Panc1 (cell line): ENCODE data around the gene DBH. TPM values are rescaled to one million over a fixed set of nuclear protein-coding genes. Genes with fewer than 3 reads are reported as not detected.

Source experiments
- ATAC-seq: fragments of 200-7000 bp; cut with Tn5 transposase; 2 replicates; pipeline ENCODE4 v1.9.1; 2020; ENCODE audit warnings: mild to moderate bottlenecking, moderate library complexity
- BruUV-seq: library from RNA; stranded (reverse); fragments of 400-500 nt; replicated peaks from 2 replicates; lab custom pipeline; 2021; lab: Mats Ljungman, UMichigan
- CTCF ChIA-PET: fragments of 300-600 bp; sonication (Branson Sonifier 250); formaldehyde crosslinking; loops from one replicate; lab custom pipeline; 2022; ENCODE audit warnings: antibody characterized with exemption; lab: Charles Lee
- POLR2A ChIA-PET: fragments of 300-600 bp; sonication (Branson Sonifier 250); formaldehyde crosslinking; loops from one replicate; lab custom pipeline; 2022; ENCODE audit warnings: antibody characterized with exemption; lab: Charles Lee
- DNase-seq: peaks from one replicate; pipeline ENCODE4 v3.0.0-alpha.2; 2010; ENCODE audit warnings: low read depth, low spot score
- H3K27ac ChIP-seq: 2 replicates; pipeline ENCODE4 v1.5.1; 2011; ENCODE audit warnings: mild to moderate bottlenecking, low read length, inconsistent platforms
- H3K27me3 ChIP-seq: fragments of 200-500 bp; sonication (Bioruptor generic); 2 replicates; pipeline ENCODE4 v1.6.0; 2014; ENCODE audit warnings: low read length, inconsistent platforms; ENCODE audit not compliant: control insufficient read depth, insufficient read depth
- H3K36me3 ChIP-seq: fragments of 200-500 bp; sonication (Bioruptor generic); 2 replicates; pipeline ENCODE4 v1.5.1; 2014; ENCODE audit warnings: inconsistent platforms, mild to moderate bottlenecking, low read length, moderate library complexity; ENCODE audit not compliant: control insufficient read depth, insufficient read depth
- H3K4me1 ChIP-seq: 2 replicates; pipeline ENCODE4 v1.5.1; 2011; ENCODE audit warnings: inconsistent platforms, mild to moderate bottlenecking, low read length, moderate library complexity; ENCODE audit not compliant: control insufficient read depth, insufficient read depth
- H3K4me3 ChIP-seq, 2 experiments: 2 replicates each; pipeline ENCODE4 v1.5.1; 2011 to 2012; ENCODE audit warnings: low read depth in 2 of 2, low read length in 2 of 2, mild to moderate bottlenecking in 2 of 2, inconsistent platforms in 1 of 2, moderate library complexity in 1 of 2
- H3K9me3 ChIP-seq: fragments of 200-500 bp; sonication (Bioruptor generic); 2 replicates; pipeline ENCODE4 v1.5.1; 2014; ENCODE audit warnings: low read depth, mild to moderate bottlenecking, inconsistent platforms, low read length, moderate library complexity; ENCODE audit not compliant: control insufficient read depth, insufficient read depth
- POLR2AphosphoS5 ChIP-seq: IDR thresholded peaks from 2 replicates; pipeline ENCODE4 v1.6.1; 2012; ENCODE audit warnings: mild to moderate bottlenecking, low read depth, low read length, moderate library complexity
- SIN3A ChIP-seq: IDR thresholded peaks from 2 replicates; pipeline ENCODE4 v1.6.1; 2012; ENCODE audit warnings: low read depth, mild to moderate bottlenecking, low read length, moderate library complexity, borderline replicate concordance; ENCODE audit not compliant: insufficient read depth
- TCF7L2 ChIP-seq: IDR thresholded peaks from 2 replicates; pipeline ENCODE4 v1.6.1; 2011; ENCODE audit warnings: mild to moderate bottlenecking, low read depth, low read length, inconsistent platforms
- in situ Hi-C: cut with HindIII; loops from 2 replicates; pipeline ENCODE4 v1.10.0; 2016; ENCODE audit warnings: low sequenced_read_pairs, low pct_unique_long_range_greater_than_20kb
- intact Hi-C: fragments of 100-400 bp; cut with micrococcal nuclease; formaldehyde crosslinking; loops from one replicate; pipeline ENCODE4 v1.10.0; 2022; ENCODE audit not compliant: unreplicated experiment
- total RNA-seq: library from RNA; stranded (reverse); gene quantifications from one replicate; pipeline ENCODE4 v1.2.1, GENCODE V29; 2021; ENCODE audit not compliant: unreplicated experiment
- TF ChIP-seq, protein P1 (sequence below): fragments of 450-650 bp; IDR thresholded peaks from 2 replicates; pipeline ENCODE4 v1.5.1; 2017; ENCODE audit warnings: mild to moderate bottlenecking
- TF ChIP-seq, protein P2 (sequence below), 2 experiments: IDR thresholded peaks; 2 replicates each; pipeline ENCODE4 v1.6.1; 2011 to 2012; ENCODE audit warnings: low read depth in 2 of 2, control low read depth in 1 of 2, low read length in 1 of 2, mild to moderate bottlenecking in 1 of 2, moderate library complexity in 1 of 2; ENCODE audit not compliant: insufficient read depth in 1 of 2

The DBH gene
- total RNA-seq, 1 experiment from 2014 or later: not detected

DNA sequence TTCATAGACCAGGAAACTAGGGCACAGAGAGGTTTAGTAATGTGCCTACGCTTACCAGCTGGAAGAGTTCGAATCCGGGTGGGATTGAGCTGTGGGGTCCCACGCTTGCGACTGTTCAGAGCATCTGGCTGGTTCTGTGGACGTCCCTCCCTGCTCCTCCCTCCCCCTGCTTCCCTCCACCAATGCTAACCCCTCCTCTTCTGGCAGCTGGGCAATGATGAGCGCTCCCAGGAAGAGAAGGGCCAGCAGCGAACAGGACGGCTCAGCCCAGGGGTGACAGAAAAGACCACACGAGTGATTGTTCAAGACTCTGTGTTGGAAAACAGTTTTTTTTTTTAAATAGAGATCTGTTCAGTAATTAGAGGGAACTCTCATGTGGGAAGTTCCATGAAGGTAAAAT is 33.9 kb upstream of the DBH start:
- in situ Hi-C loops (no loop called here), intact Hi-C loops (no loop called here)
- POLR2A ChIA-PET: no interaction called here
- H3K9me3 ChIP-seq: peaks cover 6% of the 10 kb centered on the region; the same call in 1 of the 2 replicates
- DNase-seq (no peak), ATAC-seq (no peak)
- no peak for TF ChIP-seq TCF7L2
- TF ChIP-seq, protein P1, sequence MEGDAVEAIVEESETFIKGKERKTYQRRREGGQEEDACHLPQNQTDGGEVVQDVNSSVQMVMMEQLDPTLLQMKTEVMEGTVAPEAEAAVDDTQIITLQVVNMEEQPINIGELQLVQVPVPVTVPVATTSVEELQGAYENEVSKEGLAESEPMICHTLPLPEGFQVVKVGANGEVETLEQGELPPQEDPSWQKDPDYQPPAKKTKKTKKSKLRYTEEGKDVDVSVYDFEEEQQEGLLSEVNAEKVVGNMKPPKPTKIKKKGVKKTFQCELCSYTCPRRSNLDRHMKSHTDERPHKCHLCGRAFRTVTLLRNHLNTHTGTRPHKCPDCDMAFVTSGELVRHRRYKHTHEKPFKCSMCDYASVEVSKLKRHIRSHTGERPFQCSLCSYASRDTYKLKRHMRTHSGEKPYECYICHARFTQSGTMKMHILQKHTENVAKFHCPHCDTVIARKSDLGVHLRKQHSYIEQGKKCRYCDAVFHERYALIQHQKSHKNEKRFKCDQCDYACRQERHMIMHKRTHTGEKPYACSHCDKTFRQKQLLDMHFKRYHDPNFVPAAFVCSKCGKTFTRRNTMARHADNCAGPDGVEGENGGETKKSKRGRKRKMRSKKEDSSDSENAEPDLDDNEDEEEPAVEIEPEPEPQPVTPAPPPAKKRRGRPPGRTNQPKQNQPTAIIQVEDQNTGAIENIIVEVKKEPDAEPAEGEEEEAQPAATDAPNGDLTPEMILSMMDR: no peak
- TF ChIP-seq SIN3A: no peak
- TF ChIP-seq, protein P2, sequence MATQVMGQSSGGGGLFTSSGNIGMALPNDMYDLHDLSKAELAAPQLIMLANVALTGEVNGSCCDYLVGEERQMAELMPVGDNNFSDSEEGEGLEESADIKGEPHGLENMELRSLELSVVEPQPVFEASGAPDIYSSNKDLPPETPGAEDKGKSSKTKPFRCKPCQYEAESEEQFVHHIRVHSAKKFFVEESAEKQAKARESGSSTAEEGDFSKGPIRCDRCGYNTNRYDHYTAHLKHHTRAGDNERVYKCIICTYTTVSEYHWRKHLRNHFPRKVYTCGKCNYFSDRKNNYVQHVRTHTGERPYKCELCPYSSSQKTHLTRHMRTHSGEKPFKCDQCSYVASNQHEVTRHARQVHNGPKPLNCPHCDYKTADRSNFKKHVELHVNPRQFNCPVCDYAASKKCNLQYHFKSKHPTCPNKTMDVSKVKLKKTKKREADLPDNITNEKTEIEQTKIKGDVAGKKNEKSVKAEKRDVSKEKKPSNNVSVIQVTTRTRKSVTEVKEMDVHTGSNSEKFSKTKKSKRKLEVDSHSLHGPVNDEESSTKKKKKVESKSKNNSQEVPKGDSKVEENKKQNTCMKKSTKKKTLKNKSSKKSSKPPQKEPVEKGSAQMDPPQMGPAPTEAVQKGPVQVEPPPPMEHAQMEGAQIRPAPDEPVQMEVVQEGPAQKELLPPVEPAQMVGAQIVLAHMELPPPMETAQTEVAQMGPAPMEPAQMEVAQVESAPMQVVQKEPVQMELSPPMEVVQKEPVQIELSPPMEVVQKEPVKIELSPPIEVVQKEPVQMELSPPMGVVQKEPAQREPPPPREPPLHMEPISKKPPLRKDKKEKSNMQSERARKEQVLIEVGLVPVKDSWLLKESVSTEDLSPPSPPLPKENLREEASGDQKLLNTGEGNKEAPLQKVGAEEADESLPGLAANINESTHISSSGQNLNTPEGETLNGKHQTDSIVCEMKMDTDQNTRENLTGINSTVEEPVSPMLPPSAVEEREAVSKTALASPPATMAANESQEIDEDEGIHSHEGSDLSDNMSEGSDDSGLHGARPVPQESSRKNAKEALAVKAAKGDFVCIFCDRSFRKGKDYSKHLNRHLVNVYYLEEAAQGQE (IDR thresholded peaks at IDR 0.05; ENCODE audit: insufficient read depth in 1 of 2, low read depth in 2 of 2, low read length in 1 of 2): no peak
- TF ChIP-seq POLR2AphosphoS5: no peak
- CTCF ChIA-PET: no interaction called here
- H3K27ac ChIP-seq: no peak overlapping the region
- no peaks in the 10 kb centered on the region for H3K27me3 ChIP-seq
- BruUV-seq: no TSS peak
- no peak overlapping the region for H3K4me3 ChIP-seq
- no peaks in the 10 kb centered on the region for H3K4me1 ChIP-seq
- no peaks in the 10 kb centered on the region for H3K36me3 ChIP-seq

DNA sequence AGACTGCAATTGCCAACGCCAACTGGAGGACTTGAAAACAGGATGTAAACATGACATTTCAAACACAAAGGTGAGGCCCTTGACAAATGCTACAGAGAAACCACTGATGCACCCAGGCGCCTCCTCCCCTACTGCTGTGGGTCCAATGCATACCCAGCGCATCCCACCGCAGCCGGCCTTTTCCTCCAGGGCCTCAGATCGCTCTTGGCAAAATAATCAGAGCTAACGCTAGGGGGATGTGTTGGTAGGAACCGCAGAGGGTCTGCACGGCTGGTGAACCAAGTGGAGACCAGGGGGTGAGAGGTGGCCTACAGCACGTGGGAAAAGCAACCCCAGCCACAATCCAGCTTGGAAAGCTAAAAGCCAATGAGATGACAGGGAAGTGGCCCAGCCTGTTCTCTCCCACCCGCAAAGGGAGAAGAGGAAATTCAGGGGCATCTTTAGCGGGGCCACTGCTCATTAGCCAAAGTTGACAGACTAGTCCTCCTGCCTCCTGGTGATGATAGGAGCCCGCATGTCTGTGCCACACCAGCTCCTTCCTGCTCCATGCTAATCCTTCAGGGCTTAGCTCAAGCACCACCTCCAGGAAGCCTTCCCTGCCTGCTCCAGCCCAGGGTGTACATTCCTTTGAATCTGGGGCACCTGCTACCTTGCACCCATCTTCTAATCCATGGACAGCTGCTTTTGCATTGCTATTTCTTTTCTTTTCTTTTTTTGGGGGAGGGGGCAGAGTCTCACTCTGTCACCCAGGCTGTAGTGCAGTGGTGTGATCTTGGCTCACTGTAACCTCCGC is 32.8 kb upstream of the DBH start:
- POLR2A ChIA-PET: no interaction called here
- no peak for ATAC-seq

More for the DNA sequence above, 32.8 kb upstream of the DBH start:
- intact Hi-C loops: no loop called here
- DNase-seq: no peak
- CTCF ChIA-PET: no interaction called here
- BruUV-seq: no TSS peak
- TF ChIP-seq TCF7L2: no peak
- no peak for TF ChIP-seq POLR2AphosphoS5
- TF ChIP-seq SIN3A: no peak
- TF ChIP-seq, protein P1: no peak
- TF ChIP-seq, protein P2 (IDR thresholded peaks at IDR 0.05; ENCODE audit: insufficient read depth in 1 of 2, low read depth in 2 of 2, low read length in 1 of 2): no peak
- Histone ChIP-seq H3K4me3 (no peak overlapping the region), H3K4me1 (no peaks in the 10 kb centered on the region), H3K36me3 (no peaks in the 10 kb centered on the region), H3K27me3 (no peaks in the 10 kb centered on the region; the same call in 1 of the 2 replicates), H3K9me3 (no peaks in the 10 kb centered on the region), H3K27ac (no peak overlapping the region)
- in situ Hi-C loops: no loop called here
